Natural killer cell (primary cell): Measurements from ENCODE around the gene SLC7A6OS. TPM values are rescaled to one million over a fixed set of nuclear protein-coding genes. Genes with fewer than 3 reads are reported as not detected.

Experiments
- ATAC-seq, 3 donors: fragments of 150-1000 bp in 2 of 3; fragments of 200-7000 bp in 1 of 3; cut with Tn5 transposase; 1 replicate in 1 of 3; 2 replicates in 2 of 3; pipeline ENCODE4 v1.10.0; 2021; ENCODE audit warnings: mild to moderate bottlenecking in 2 of 3, moderate library complexity in 2 of 3
- DNase-seq, 2 donors: peaks; one replicate each; pipeline versions ENCODE4 v3.0.0 to v3.0.0-alpha.2; 2013 to 2021; ENCODE audit warnings: mixed read lengths in 1 of 2
- H3K27ac ChIP-seq: one replicate; pipeline ENCODE4 v1.5.1; 2013; ENCODE audit warnings: mild to moderate bottlenecking, low read length
- H3K27me3 ChIP-seq: one replicate; pipeline ENCODE4 v1.6.1; 2013; ENCODE audit warnings: low read length; ENCODE audit not compliant: control insufficient read depth, insufficient read depth
- H3K36me3 ChIP-seq: one replicate; pipeline ENCODE4 v1.6.1; 2013; ENCODE audit warnings: low read length; ENCODE audit not compliant: control insufficient read depth, insufficient read depth
- H3K4me1 ChIP-seq: one replicate; pipeline ENCODE4 v1.6.1; 2013; ENCODE audit warnings: low read length; ENCODE audit not compliant: control insufficient read depth, insufficient read depth
- H3K4me3 ChIP-seq: one replicate; pipeline ENCODE4 v1.5.1; 2013; ENCODE audit warnings: low read length
- H3K9me3 ChIP-seq: one replicate; pipeline ENCODE4 v1.6.1; 2013; ENCODE audit warnings: low read length; ENCODE audit not compliant: control insufficient read depth, insufficient read depth
- H3K27ac Mint-ChIP-seq, 2 donors: one replicate each; pipeline ENCODE4 v1.8.0; 2022; ENCODE audit warnings: mild to moderate bottlenecking in 2 of 2, mixed read lengths in 2 of 2, moderate library complexity in 1 of 2
- H3K27me3 Mint-ChIP-seq, 2 donors: one replicate each; pipeline ENCODE4 v1.8.0; 2022; ENCODE audit warnings: low read depth in 2 of 2, mixed read lengths in 2 of 2
- H3K36me3 Mint-ChIP-seq: one replicate; pipeline ENCODE4 v1.8.0; 2022; ENCODE audit warnings: mixed read lengths
- H3K4me1 Mint-ChIP-seq, 2 donors: one replicate each; pipeline ENCODE4 v1.8.0; 2022; ENCODE audit warnings: mixed read lengths in 2 of 2
- H3K4me3 Mint-ChIP-seq: one replicate; pipeline ENCODE4 v1.8.0; 2022; ENCODE audit warnings: mild to moderate bottlenecking, moderate library complexity, mixed read lengths
- H3K9me3 Mint-ChIP-seq, 2 donors: one replicate each; pipeline ENCODE4 v1.8.0; 2022; ENCODE audit warnings: mixed read lengths in 2 of 2
- WGBS: methylation state at CpG from one replicate; pipeline ENCODE4 v1.1.7; 2013; ENCODE audit warnings: missing lambda C conversion rate; ENCODE audit not compliant: insufficient coverage; 5-methylcytosine and 5-hydroxymethylcytosine counted together
- intact Hi-C: fragments of 100-400 bp; cut with micrococcal nuclease; formaldehyde crosslinking; loops from one replicate; pipeline ENCODE4 v1.14.2; 2022
- total RNA-seq, 4 donors: library from RNA; stranded (reverse); fragments of 120-200 nt in 1 of 4; gene quantifications; one replicate each; pipeline versions ENCODE4 v1.2.3 to v1.2.4, GENCODE V29; 2013 to 2022
- TF ChIP-seq, protein P1 (sequence below): fragments of 200-600 bp; IDR thresholded peaks from one replicate; pipeline ENCODE4 v1.8.0; 2022; ENCODE audit warnings: antibody characterized with exemption

Gene SLC7A6OS
- total RNA-seq, 3 donors from 2014 or later (not counting 1 experiment from before 2014, with no cell fraction given): 46.3 to 57.3 (median 56.1) TPM

DNA sequence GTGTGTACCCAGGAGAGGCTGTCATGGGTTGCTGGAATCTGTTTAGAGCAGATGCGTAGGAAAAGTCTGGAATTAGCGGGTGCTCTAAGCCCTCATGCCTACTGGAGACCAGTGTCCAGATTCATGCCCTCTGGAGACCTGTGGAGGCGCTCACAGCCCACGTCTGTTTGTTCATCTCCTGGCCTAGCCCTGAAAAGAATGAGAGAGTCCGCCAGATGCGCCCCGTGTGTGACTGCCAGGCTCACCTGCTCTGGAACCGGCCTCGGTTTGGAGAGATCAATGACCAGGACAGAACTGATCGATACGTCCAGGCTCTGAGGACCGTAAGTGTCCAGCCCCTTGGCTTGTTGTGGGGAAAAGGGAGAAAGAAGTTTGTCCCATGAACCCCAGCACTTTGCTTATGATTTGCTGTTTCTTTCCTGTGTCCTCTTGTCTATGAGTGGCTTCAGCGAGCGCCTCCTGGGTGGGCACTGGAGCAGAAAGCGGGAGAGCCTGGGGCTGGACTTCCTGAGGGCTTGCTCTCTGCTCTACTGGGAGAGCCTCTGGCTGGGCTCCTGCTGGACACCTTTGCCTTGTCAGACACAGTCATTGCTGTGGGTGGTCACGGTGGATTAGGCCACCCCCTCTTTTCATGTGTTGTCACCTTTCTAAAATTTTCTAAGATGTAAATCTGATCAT, 35.4 kb upstream of the SLC7A6OS start:
- Histone ChIP-seq H3K4me1 (no peaks in the 10 kb centered on the region), H3K4me3 (no peak overlapping the region), H3K9me3 (no peaks in the 10 kb centered on the region), H3K27ac (no peak overlapping the region), H3K36me3 (peaks cover 66% of the 10 kb centered on the region), H3K27me3 (no peaks in the 10 kb centered on the region)
- peaks cover 0 to 7% of the 10 kb centered on the region in 2 donors for H3K4me1 Mint-ChIP-seq
- TF ChIP-seq, protein P1, sequence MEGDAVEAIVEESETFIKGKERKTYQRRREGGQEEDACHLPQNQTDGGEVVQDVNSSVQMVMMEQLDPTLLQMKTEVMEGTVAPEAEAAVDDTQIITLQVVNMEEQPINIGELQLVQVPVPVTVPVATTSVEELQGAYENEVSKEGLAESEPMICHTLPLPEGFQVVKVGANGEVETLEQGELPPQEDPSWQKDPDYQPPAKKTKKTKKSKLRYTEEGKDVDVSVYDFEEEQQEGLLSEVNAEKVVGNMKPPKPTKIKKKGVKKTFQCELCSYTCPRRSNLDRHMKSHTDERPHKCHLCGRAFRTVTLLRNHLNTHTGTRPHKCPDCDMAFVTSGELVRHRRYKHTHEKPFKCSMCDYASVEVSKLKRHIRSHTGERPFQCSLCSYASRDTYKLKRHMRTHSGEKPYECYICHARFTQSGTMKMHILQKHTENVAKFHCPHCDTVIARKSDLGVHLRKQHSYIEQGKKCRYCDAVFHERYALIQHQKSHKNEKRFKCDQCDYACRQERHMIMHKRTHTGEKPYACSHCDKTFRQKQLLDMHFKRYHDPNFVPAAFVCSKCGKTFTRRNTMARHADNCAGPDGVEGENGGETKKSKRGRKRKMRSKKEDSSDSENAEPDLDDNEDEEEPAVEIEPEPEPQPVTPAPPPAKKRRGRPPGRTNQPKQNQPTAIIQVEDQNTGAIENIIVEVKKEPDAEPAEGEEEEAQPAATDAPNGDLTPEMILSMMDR: no peak
- DNase-seq: no peak
- no peaks in the 10 kb centered on the region for H3K36me3 Mint-ChIP-seq
- no peak overlapping the region for H3K4me3 Mint-ChIP-seq
- WGBS: 98% methylated on average over 16 of the region's 16 CpGs
- no peak for ATAC-seq
- no peaks in the 10 kb centered on the region for H3K9me3 Mint-ChIP-seq
- H3K27ac Mint-ChIP-seq: no peak overlapping the region
- intact Hi-C loops: no loop called here
- H3K27me3 Mint-ChIP-seq: no peaks in the 10 kb centered on the region

DNA sequence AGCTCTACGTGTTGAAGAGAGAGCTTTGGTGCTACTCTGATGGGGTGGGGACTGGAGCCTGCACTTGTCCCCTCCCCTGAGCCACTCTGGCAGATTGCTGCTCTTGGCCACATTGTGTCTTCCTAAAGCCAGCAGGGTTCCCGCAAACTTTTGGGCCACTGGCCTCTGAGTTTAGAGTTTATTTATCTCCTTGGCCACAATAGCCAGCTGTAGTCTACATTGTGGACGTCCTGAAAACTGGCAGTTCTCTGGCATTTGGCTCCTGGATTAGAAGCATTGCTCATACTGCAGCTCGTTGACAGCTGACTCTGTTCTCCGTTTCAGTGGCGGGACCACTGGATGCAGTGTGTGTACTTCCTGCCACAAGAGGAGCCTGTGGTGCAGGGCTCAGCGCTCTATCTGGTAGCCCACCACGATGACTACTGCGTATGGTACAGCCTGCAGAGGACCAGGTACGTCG, 34.6 kb upstream of the SLC7A6OS start:
- DNase-seq: no peak
- no peaks in the 10 kb centered on the region for H3K27me3 Mint-ChIP-seq

DNA sequence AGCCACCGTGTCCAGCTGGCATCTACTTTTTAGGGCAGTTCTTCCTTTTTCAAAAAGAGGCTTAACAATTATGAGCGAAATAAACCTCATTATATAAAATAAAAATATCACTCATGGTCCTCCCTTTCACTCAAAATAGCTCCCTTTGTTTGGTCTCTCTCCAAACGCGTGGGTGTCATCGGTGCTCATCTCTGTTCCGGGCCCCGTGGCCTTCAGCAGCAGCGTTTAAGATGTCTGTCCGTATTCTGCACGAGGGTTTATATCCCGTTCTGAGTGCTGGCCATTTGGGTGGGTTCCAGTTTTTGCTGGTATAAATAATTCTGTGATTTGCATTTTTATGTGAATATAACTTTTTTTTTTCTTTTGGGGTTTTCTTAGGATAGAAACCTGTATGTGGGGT, 33.5 kb upstream of the SLC7A6OS start:
- intact Hi-C loops: no loop called here
- TF ChIP-seq, protein P1: no peak
- ATAC-seq: no peak
- H3K27ac Mint-ChIP-seq: no peak overlapping the region
- no peak overlapping the region for H3K4me3 Mint-ChIP-seq
- Histone ChIP-seq H3K27me3 (no peaks in the 10 kb centered on the region), H3K9me3 (no peaks in the 10 kb centered on the region), H3K4me3 (no peak overlapping the region), H3K27ac (no peak overlapping the region), H3K36me3 (peaks cover 65% of the 10 kb centered on the region), H3K4me1 (no peaks in the 10 kb centered on the region)
- 98% methylated on average over 11 of the region's 11 CpGs for WGBS
- DNase-seq: no peak
- H3K36me3 Mint-ChIP-seq: peaks cover 7% of the 10 kb centered on the region
- no peaks in the 10 kb centered on the region for H3K9me3 Mint-ChIP-seq
- H3K4me1 Mint-ChIP-seq: peaks cover 0 to 7% of the 10 kb centered on the region in 2 donors
- H3K27me3 Mint-ChIP-seq: no peaks in the 10 kb centered on the region

More for the DNA sequence above, 34.6 kb upstream of the SLC7A6OS start:
- no peaks in the 10 kb centered on the region for H3K9me3 ChIP-seq
- no peaks in the 10 kb centered on the region for H3K4me1 ChIP-seq
- TF ChIP-seq, protein P1: no peak
- Mint-ChIP-seq H3K36me3 (peaks cover 6% of the 10 kb centered on the region), H3K4me3 (no peak overlapping the region), H3K4me1 (peaks cover 0 to 7% of the 10 kb centered on the region in 2 donors), H3K9me3 (no peaks in the 10 kb centered on the region), H3K27ac (no peak overlapping the region)
- 60% methylated on average over 11 of the region's 11 CpGs for WGBS
- no peak overlapping the region for H3K4me3 ChIP-seq
- no peak for ATAC-seq
- H3K27ac ChIP-seq: no peak overlapping the region
- H3K36me3 ChIP-seq: peaks cover 65% of the 10 kb centered on the region
- no peaks in the 10 kb centered on the region for H3K27me3 ChIP-seq
- intact Hi-C loops: no loop called here

DNA sequence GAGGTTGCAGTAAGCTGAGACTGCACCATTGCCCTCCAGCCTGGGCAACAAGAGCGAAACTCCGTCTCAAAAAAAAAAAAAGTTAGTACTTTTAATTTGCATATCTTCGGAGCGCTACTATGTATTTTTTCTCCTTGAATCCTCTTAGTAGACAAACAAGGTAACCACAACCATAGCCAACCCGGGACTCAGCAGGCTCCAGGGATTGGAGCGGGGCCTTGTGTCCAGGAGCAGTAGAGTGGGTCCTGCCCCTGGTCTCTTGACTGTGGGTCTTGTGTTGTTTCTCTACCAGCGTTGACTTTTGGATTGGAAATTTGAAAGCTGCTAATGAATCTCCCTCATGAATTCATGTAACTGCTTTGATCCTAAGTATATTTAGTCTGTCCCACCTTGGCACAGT, 32.4 kb upstream of the SLC7A6OS start:
- H3K27me3 Mint-ChIP-seq: no peaks in the 10 kb centered on the region
- intact Hi-C loops: no loop called here
- TF ChIP-seq, protein P1: no peak

More for the DNA sequence above, 32.4 kb upstream of the SLC7A6OS start:
- H3K27me3 ChIP-seq: no peaks in the 10 kb centered on the region
- DNase-seq (no peak), ATAC-seq (no peak)
- H3K36me3 ChIP-seq: peaks cover 69% of the 10 kb centered on the region
- Mint-ChIP-seq H3K4me1 (peaks cover 0 to 7% of the 10 kb centered on the region in 2 donors), H3K36me3 (peaks cover 7% of the 10 kb centered on the region), H3K27ac (no peak overlapping the region), H3K4me3 (no peak overlapping the region), H3K9me3 (no peaks in the 10 kb centered on the region)
- H3K4me3 ChIP-seq: no peak overlapping the region
- no peak overlapping the region for H3K27ac ChIP-seq
- no peaks in the 10 kb centered on the region for H3K4me1 ChIP-seq
- no peaks in the 10 kb centered on the region for H3K9me3 ChIP-seq
- WGBS: 92% methylated on average over 6 of the region's 7 CpGs
